Measurements from ENCODE around the gene CDKAL1. TPM values are rescaled to one million over a fixed set of nuclear protein-coding genes. Genes with fewer than 3 reads are reported as not detected.

CDKAL1 gene
- total and polyA plus RNA-seq, 2 of the 8 experiments (the other 6 are each of a cell fraction or from before 2014, with no cell fraction given) = 8.4 to 24.6 TPM

DNA sequence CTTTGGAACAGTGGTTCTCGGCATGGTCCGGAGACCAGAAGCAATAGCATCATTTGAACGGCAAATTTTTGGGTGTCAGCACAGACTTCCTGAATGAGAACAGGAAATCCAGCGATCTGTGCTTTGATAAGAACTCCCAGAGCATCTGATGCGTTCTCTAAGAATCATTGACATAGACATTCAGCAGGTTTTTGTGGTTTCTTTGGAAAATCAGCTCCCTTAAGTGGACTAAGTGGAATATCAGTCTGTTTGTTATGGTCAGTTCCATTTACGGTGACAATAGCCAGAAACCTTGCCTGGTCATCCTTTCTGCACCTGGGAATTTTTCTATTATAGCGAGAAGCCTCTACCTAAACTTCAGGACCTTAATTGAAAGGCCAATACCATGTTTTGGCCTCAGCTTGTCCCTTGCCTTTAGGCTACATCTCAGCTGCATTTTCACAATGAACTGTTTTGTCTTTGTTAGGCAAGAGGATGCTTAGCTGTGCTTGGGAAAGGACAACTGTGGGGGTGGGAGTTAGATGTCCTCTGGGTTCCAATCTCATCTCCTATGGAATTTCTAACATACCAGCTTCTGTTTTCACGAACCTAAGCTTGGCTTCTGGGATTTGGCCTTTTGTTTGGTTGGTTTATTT lies 299.7 kb downstream of the CDKAL1 start:
- Histone ChIP-seq H3K56ac (replicated peaks; ENCODE audit: insufficient read length, low read depth, low read length) (no peak overlapping the region), H3K36me3 (ENCODE audit: control insufficient read depth in 2 of 4, insufficient read depth in 4 of 4, low read length in 3 of 4) (no peaks in the 10 kb centered on the region; a peak in 1 of 8 replicates), H2BK120ac (replicated peaks; ENCODE audit: low read depth, low read length) (no peak overlapping the region), H2BK15ac (ENCODE audit: low read length) (no peak overlapping the region), H3K79me2 (ENCODE audit: control insufficient read depth in 1 of 2, insufficient read depth in 2 of 2, low read length in 2 of 2) (no peaks in the 10 kb centered on the region), H2BK12ac (ENCODE audit: low read depth, low read length) (no peak overlapping the region), H3K9me3 (ENCODE audit: insufficient read depth in 2 of 2, low read depth in 1 of 2, low read length in 1 of 2) (no peaks in the 10 kb centered on the region), H3K4me1 (replicated peaks in 1 of 4; ENCODE audit: control insufficient read depth in 3 of 4, insufficient read depth in 4 of 4, low read length in 3 of 4) (peaks cover 0 to 7% (median 2%) of the 10 kb centered on the region in 4 experiments; a peak in 3 of 7 replicates), H4K5ac (ENCODE audit: insufficient read length, low read depth, low read length) (no peak overlapping the region), H4K91ac (replicated peaks; ENCODE audit: insufficient read length, low read length) (no peak overlapping the region), H3K9ac (replicated peaks in 1 of 4; ENCODE audit: extremely low read depth in 1 of 4, low read depth in 3 of 4, low read length in 3 of 4) (no peak overlapping the region), H3K23ac (ENCODE audit: insufficient read length) (no peak overlapping the region), H4K20me1 (replicated peaks in 1 of 2; ENCODE audit: control insufficient read depth in 1 of 2, insufficient read depth in 2 of 2, low read length in 2 of 2) (no peaks in the 10 kb centered on the region), H2BK5ac (ENCODE audit: low read depth, low read length) (no peak overlapping the region), H3K4me2 (ENCODE audit: insufficient read depth in 1 of 2, low read depth in 2 of 2, low read length in 2 of 2) (no peak overlapping the region), H3K23me2 (ENCODE audit: low read depth, low read length) (no peaks in the 10 kb centered on the region), H2AK5ac (ENCODE audit: low read depth, low read length) (no peak overlapping the region), H3K27ac (ENCODE audit: low read depth, low read length) (no peak overlapping the region), H3K18ac (ENCODE audit: extremely low read depth, low read length) (no peak overlapping the region), H3K79me1 (ENCODE audit: low read depth, low read length) (no peaks in the 10 kb centered on the region), H3K14ac (ENCODE audit: insufficient read length) (no peak overlapping the region), H3K4ac (replicated peaks; ENCODE audit: insufficient read length, low read depth, low read length) (no peak overlapping the region), H3K27me3 (replicated peaks in 1 of 4; ENCODE audit: control insufficient read depth in 3 of 4, extremely low read depth in 1 of 4, insufficient read depth in 3 of 4, low read length in 3 of 4) (no peaks in the 10 kb centered on the region), H3K4me3 (ENCODE audit: extremely low read depth in 1 of 4, insufficient read depth in 2 of 4, low read depth in 3 of 4, low read length in 4 of 4) (no peak overlapping the region), H2AFZ (ENCODE audit: low read length) (no peak overlapping the region), H2BK20ac (ENCODE audit: low read length) (no peak overlapping the region), H4K8ac (ENCODE audit: extremely low read depth, insufficient read depth, low read length) (no peak overlapping the region)
- POLR2A ChIA-PET (ENCODE audit: partially characterized antibody) = no interaction called here
- CTCF ChIA-PET (ENCODE audit: partially characterized antibody) = interaction anchor here (0.5 to 1.7 kb wide), 6 partner anchors 9 to 221 kb away, joined by 3 to 5 read pairs (median 3); no protein-coding TSS in a partner anchor
- no peak for TF ChIP-seq KDM4A (IDR thresholded peaks at IDR 0.05; ENCODE audit: low read depth, low read length, severe bottlenecking)
- TF ChIP-seq, protein P1, sequence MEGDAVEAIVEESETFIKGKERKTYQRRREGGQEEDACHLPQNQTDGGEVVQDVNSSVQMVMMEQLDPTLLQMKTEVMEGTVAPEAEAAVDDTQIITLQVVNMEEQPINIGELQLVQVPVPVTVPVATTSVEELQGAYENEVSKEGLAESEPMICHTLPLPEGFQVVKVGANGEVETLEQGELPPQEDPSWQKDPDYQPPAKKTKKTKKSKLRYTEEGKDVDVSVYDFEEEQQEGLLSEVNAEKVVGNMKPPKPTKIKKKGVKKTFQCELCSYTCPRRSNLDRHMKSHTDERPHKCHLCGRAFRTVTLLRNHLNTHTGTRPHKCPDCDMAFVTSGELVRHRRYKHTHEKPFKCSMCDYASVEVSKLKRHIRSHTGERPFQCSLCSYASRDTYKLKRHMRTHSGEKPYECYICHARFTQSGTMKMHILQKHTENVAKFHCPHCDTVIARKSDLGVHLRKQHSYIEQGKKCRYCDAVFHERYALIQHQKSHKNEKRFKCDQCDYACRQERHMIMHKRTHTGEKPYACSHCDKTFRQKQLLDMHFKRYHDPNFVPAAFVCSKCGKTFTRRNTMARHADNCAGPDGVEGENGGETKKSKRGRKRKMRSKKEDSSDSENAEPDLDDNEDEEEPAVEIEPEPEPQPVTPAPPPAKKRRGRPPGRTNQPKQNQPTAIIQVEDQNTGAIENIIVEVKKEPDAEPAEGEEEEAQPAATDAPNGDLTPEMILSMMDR (IDR thresholded peaks at IDR 0.05; ENCODE audit: control extremely low read depth in 1 of 3, insufficient read depth in 1 of 3, low read depth in 1 of 3, low read length in 3 of 3) = no peak
- no peak for TF ChIP-seq SP2 (IDR thresholded peaks at IDR 0.05; ENCODE audit: low read length)
- TF ChIP-seq, protein P2, sequence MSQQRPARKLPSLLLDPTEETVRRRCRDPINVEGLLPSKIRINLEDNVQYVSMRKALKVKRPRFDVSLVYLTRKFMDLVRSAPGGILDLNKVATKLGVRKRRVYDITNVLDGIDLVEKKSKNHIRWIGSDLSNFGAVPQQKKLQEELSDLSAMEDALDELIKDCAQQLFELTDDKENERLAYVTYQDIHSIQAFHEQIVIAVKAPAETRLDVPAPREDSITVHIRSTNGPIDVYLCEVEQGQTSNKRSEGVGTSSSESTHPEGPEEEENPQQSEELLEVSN (IDR thresholded peaks at IDR 0.05) = no peak
- TF ChIP-seq TEAD4 (IDR thresholded peaks at IDR 0.05; ENCODE audit: low read depth, low read length) = peak; percentile 30; the same call in 1 of the 2 replicates
- TF ChIP-seq RXRA (IDR thresholded peaks at IDR 0.05; ENCODE audit: insufficient read depth, low read depth, low read length) = no peak
- DNase-seq (ENCODE audit: low read depth in 1 of 2, low spot score in 2 of 2) (no peak), FAIRE-seq (no peak)
- 86% methylated on average over 8 of the region's 8 CpGs; no CpG with 5 or more reads in 1 of the 2 experiments for WGBS, 2 experiments (ENCODE audit: extremely low coverage in 1 of 2, insufficient coverage in 1 of 2, insufficient read length in 1 of 2, insufficient replicate concordance in 2 of 2, low coverage in 1 of 2, low lambda C conversion rate in 2 of 2, missing lambda C conversion rate in 1 of 2)

All from H1 (cell line).